Measurements from ENCODE around the gene ERCC6L. TPM values are rescaled to one million over a fixed set of nuclear protein-coding genes. Genes with fewer than 3 reads are reported as not detected.

ERCC6L gene
- total and polyA plus RNA-seq, 2 of the 4 experiments (the other 2 are of a cell fraction): 2.3 to 5.4 TPM

- Histone ChIP-seq H2BK120ac (ENCODE audit: low read depth, low read length) (peak overlapping the region; percentile 30; the same call in 1 of the 2 replicates), H3K9ac (ENCODE audit: low read depth, low read length) (no peak overlapping the region), H3K4me3 (ENCODE audit: insufficient read depth, low read depth, low read length) (no peak overlapping the region), H3K27me3 (ENCODE audit: control insufficient read depth, insufficient read depth, low read length) (no peaks in the 10 kb centered on the region), H2AK9ac (replicated peaks; ENCODE audit: low read depth, low read length, poor library complexity) (no peak overlapping the region), H2AK5ac (ENCODE audit: low read depth, low read length) (no peak overlapping the region), H3K56ac (ENCODE audit: extremely low read depth, insufficient read depth, low read length) (no peak overlapping the region), H3K79me1 (ENCODE audit: low read depth in 1 of 2, low read length in 2 of 2) (peaks cover 14 to 56% of the 10 kb centered on the region in 2 experiments), H4K91ac (ENCODE audit: insufficient read depth, low read depth, low read length) (peak overlapping the region; percentile 38; the same call in 1 of the 2 replicates), H4K8ac (ENCODE audit: low read depth in 2 of 2, low read length in 2 of 2) (peak overlapping the region in 1 of 2 experiments; percentile 63; a peak in 1 of 4 replicates), H2BK5ac (ENCODE audit: low read depth, low read length, poor library complexity, severe bottlenecking) (peak overlapping the region; percentile 91), H3K9me1 (ENCODE audit: insufficient read depth, low read length) (peaks cover 31% of the 10 kb centered on the region), H3K18ac (ENCODE audit: low read depth, low read length) (peak overlapping the region; percentile 34; the same call in 1 of the 2 replicates), H3K27ac (ENCODE audit: insufficient read depth, low read length) (peak overlapping the region; percentile 51), H4K5ac (ENCODE audit: low read depth, low read length) (no peak overlapping the region; the same call in 1 of the 2 replicates), H3K4me2 (ENCODE audit: low read depth, low read length) (peak overlapping the region; percentile 22; the same call in 1 of the 2 replicates), H3K4ac (ENCODE audit: low read depth, low read length) (peak overlapping the region; percentile 55), H2BK15ac (ENCODE audit: low read depth, low read length) (no peak overlapping the region), H3K9me3 (ENCODE audit: control insufficient read depth, insufficient read depth, low read length) (no peaks in the 10 kb centered on the region), H3K4me1 (ENCODE audit: control insufficient read depth, insufficient read depth, low read length) (peaks cover 31% of the 10 kb centered on the region), H3K36me3 (ENCODE audit: control insufficient read depth, insufficient read depth, low read length) (peaks cover 53% of the 10 kb centered on the region), H2BK20ac (ENCODE audit: low read depth, low read length) (no peak overlapping the region), H3K14ac (replicated peaks; ENCODE audit: low read depth, low read length) (no peak overlapping the region), H4K20me1 (ENCODE audit: insufficient read depth, low read length) (peaks cover 70% of the 10 kb centered on the region), H2AFZ (replicated peaks; ENCODE audit: low read length, poor library complexity) (no peak overlapping the region), H3K23ac (ENCODE audit: low read depth, low read length) (no peak overlapping the region)
- peak; percentile 83 for DNase-seq
- no TSS peak for BruUV-seq (replicated peaks)
- ATAC-seq (ENCODE audit: low read depth): peak; percentile 53
- dilution Hi-C loops (cut with HindIII; ENCODE audit: low sequenced_read_pairs, unreplicated experiment) (no loop called here), in situ Hi-C loops (cut with MboI; ENCODE audit: low sequenced_read_pairs) (no loop called here), intact Hi-C loops (cut with micrococcal nuclease) (loop anchor here (1.0 kb wide), 1 partner anchor 24 kb away; no protein-coding TSS in a partner anchor)
- CTCF ChIA-PET: no interaction called here
- POLR2A ChIA-PET (ENCODE audit: unreplicated experiment): no interaction called here
- TF ChIP-seq RFX5 (IDR thresholded peaks at IDR 0.05; ENCODE audit: low read depth, low read length) (no peak), CTCF (conservative IDR thresholded peaks at IDR 0.05; ENCODE audit: low read depth, low read length) (no peak), POLR2A (IDR thresholded peaks at IDR 0.05; ENCODE audit: low read depth, low read length) (0 out of 2 replicates have a peak, but pooled peaks have one; percentile 45), CEBPB (IDR thresholded peaks at IDR 0.05; ENCODE audit: low read depth, low read length) (no peak), FOS (IDR thresholded peaks at IDR 0.05; ENCODE audit: low read depth, low read length) (peak; percentile 36; the same call in 1 of the 2 replicates), MAFK (IDR thresholded peaks at IDR 0.05; ENCODE audit: low read depth, low read length) (peak; percentile 25; the same call in 1 of the 2 replicates), BHLHE40 (IDR thresholded peaks at IDR 0.05; ENCODE audit: low read depth, low read length) (0 out of 2 replicates have a peak, but pooled peaks have one; percentile 9), CHD1 (IDR thresholded peaks at IDR 0.05; ENCODE audit: low read depth, low read length) (no peak)
- WGBS, 2 experiments (ENCODE audit: extremely low coverage in 2 of 2, insufficient read length in 1 of 2): no CpG with 5 or more reads among the region's 3 CpGs
These were observed 30.9 kb upstream of the ERCC6L start for GRCh38 chrX:72269671-72270251.

Measured in IMR-90 (cell line).